ENCODE measurements around the gene NUDT16L1. TPM values are rescaled to one million over a fixed set of nuclear protein-coding genes. Genes with fewer than 3 reads are reported as not detected.
"Not testable (repeated sequence)": the region's sequence is repeated elsewhere in the genome, so short reads cannot be mapped to it uniquely, and the experiment has no call there.

NUDT16L1 gene
- total RNA-seq, 2 donors from 2014 or later = 50.7 to 80.1 TPM

DNA sequence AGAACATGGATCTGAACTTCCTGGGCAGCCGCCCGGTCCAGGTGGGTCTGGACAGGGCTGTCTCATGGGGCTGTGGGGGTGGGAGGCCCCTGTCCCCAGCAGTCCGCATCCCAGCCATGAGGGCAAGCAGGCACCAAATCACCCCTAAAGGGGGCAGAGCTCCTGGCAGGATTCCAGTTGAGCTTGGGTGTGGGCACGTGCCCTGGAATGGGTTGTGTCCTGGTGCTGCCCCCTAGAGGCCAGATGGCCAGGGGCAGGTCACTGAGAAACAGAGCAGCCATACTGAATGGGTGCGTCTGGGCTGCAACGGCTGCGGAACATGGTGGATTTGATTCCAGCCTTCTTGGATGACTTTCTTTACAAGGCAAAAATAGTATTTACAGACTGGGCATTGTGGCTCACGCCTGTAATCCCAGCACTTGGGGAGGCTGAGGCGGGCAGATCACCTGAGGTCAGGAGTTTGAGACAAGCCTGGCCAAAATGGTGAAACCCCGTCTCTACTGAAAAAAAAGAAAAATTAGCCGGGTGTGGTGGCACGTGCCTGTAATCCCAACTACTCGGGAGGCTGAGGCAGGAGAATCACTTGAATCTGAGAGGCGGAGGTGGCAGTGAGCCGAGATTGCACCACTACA is 42.8 kb upstream of the NUDT16L1 start:
- H3K4me1 ChIP-seq; H3K36me3 ChIP-seq; H3K9me3 ChIP-seq; H3K9ac ChIP-seq (ENCODE audit: low read depth in 2 of 2, low read length in 2 of 2); intact Hi-C loops (cut with DNase I); H3K4me3 ChIP-seq; H3K27me3 ChIP-seq; H3K27ac ChIP-seq: not testable (repeated sequence)
- DNase-seq = peak; percentile 73
- peak; percentile 83 for TF ChIP-seq CTCF (IDR thresholded peaks at IDR 0.05)

- Histone ChIP-seq H3K9ac (ENCODE audit: low read depth in 2 of 2, low read length in 2 of 2) (no peak overlapping the region), H3K27ac (no peak overlapping the region), H3K4me1 (peaks cover 7% of the 10 kb centered on the region), H3K9me3 (no peaks in the 10 kb centered on the region), H3K36me3 (peaks cover 15% of the 10 kb centered on the region), H3K27me3 (no peaks in the 10 kb centered on the region), H3K4me3 (no peak overlapping the region)
- intact Hi-C loops (cut with DNase I) = no loop called here
- TF ChIP-seq CTCF (IDR thresholded peaks at IDR 0.05) = no peak
- no peak for DNase-seq
These were observed 41.5 kb upstream of the NUDT16L1 start for GRCh38 chr16:4651827-4652226.

DNA sequence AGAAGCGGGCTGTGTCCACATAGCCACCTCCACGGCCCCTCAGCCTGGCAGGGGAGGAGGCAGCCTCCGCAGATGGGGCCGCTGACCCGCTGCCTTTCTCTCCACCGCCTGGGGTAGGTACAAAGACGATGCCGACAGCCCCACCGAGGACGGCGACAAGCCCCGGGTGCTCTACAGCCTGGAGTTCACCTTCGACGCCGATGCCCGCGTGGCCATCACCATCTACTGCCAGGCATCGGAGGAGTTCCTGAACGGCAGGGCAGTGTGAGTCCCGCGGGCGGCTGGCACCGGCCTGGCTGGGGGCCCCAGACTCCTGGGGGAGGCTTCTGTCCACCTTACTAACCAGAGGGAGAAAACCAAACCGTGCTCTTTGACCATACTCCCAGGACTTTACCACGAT is 40.8 kb upstream of the NUDT16L1 start:
- no peak for DNase-seq
- intact Hi-C loops (cut with DNase I) = no loop called here
- Histone ChIP-seq H3K27me3 (no peaks in the 10 kb centered on the region), H3K9me3 (no peaks in the 10 kb centered on the region), H3K4me1 (peaks cover 7% of the 10 kb centered on the region), H3K27ac (peak overlapping the region; percentile 71), H3K9ac (ENCODE audit: low read depth in 2 of 2, low read length in 2 of 2) (peak overlapping the region in 1 of 2 donors; percentile 40), H3K36me3 (peaks cover 20% of the 10 kb centered on the region), H3K4me3 (no peak overlapping the region)
- TF ChIP-seq CTCF (IDR thresholded peaks at IDR 0.05) = no peak

DNA sequence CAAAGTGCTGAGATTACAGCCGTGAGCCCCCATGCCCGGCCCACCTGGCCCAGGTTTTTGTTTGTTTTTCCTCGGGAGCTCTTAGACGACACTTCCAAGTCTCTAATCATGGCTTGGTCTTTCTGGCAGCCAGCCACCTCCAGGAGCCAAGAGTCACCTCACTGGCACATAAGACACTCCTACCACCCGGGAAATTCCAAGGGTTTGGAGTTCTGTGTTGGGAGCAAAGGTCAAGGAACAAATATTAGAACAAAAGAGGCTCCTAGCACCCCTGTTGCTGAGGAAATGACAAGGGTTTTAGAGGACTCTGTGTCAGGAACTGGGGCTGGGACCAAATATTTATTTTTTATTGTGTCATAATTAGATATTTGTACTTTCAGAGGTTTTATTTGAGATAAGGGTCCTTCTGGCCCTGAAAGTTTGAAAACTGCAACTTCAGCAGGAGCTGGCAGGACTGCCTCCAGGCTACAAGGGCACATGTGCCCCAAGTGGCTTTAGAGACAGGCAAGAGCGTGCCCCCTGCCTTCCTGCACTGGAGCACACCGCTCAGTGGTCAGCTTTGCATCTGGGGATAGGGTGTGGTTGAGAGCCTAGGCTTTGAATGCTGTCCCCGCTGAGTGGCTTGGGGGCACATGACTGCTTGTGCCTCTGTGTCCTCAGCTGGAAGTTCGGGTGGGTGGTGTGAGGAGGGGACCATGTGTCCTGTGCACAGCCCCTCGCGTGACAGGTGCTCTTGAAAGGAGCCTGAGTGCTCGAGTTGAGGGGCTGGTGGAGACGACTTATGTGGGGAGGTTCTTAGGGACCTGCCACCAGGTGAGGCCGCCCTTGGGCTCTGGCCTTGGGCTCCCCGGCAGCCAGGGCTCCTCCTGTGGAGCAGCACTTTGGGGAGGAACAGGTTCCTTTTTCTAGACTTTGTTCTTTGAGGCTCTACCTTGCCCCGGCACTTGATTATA is 39.1 kb upstream of the NUDT16L1 start:
- peaks cover 20% of the 10 kb centered on the region for H3K36me3 ChIP-seq

More for the DNA sequence above, 39.1 kb upstream of the NUDT16L1 start:
- peak overlapping the region; percentile 71 for H3K27ac ChIP-seq
- TF ChIP-seq CTCF (IDR thresholded peaks at IDR 0.05) = no peak
- H3K4me1 ChIP-seq = peaks cover 7% of the 10 kb centered on the region
- H3K4me3 ChIP-seq = no peak overlapping the region
- no peaks in the 10 kb centered on the region for H3K27me3 ChIP-seq
- intact Hi-C loops (cut with DNase I) = no loop called here
- H3K9ac ChIP-seq (ENCODE audit: low read depth in 2 of 2, low read length in 2 of 2) = peak overlapping the region in 1 of 2 donors; percentile 54
- DNase-seq = peak; percentile 92
- H3K9me3 ChIP-seq = no peaks in the 10 kb centered on the region
